DND-41 (cell line): ENCODE results near the gene EPHA3.

Experiments used
- ATAC-seq: fragments of 200-7000 bp; cut with Tn5 transposase; 3 replicates; pipeline ENCODE4 v1.9.1; 2021; ENCODE audit warnings: low read depth; ENCODE audit not compliant: insufficient read depth
- DNase-seq: peaks from one replicate; pipeline ENCODE4 v3.0.0-alpha.2; 2020
- H2AFZ ChIP-seq: 2 replicates; pipeline ENCODE4 v1.6.0; 2012; ENCODE audit warnings: low read depth, low read length
- H3K27ac ChIP-seq: 2 replicates; pipeline ENCODE4 v1.5.1; 2012; ENCODE audit warnings: low read length, inconsistent platforms
- H3K27me3 ChIP-seq: fragments of 200-600 bp; sonication (generic); 2 replicates; pipeline ENCODE4 v1.6.0; 2012; ENCODE audit warnings: low read length, mild to moderate bottlenecking, inconsistent platforms; ENCODE audit not compliant: insufficient read depth, poor library complexity
- H3K36me3 ChIP-seq: 2 replicates; pipeline ENCODE4 v1.5.1; 2012; ENCODE audit warnings: low read length, inconsistent platforms; ENCODE audit not compliant: insufficient read depth
- H3K4me1 ChIP-seq: 2 replicates; pipeline ENCODE4 v1.5.1; 2012; ENCODE audit warnings: mild to moderate bottlenecking, low read length; ENCODE audit not compliant: insufficient read depth
- H3K4me2 ChIP-seq: 2 replicates; pipeline ENCODE4 v1.6.0; 2012; ENCODE audit warnings: mild to moderate bottlenecking, moderate library complexity, low read length, inconsistent platforms; ENCODE audit not compliant: insufficient read depth
- H3K4me3 ChIP-seq, 2 experiments: fragments of 200-600 bp in 1 of 2; shearing (Covaris generic) in 1 of 2; 2 replicates each; pipeline ENCODE4 v1.5.1; 2012 to 2016; ENCODE audit warnings: inconsistent platforms in 2 of 2, low read length in 2 of 2, mild to moderate bottlenecking in 2 of 2, low read depth in 1 of 2, moderate library complexity in 1 of 2
- H3K79me2 ChIP-seq: 2 replicates; pipeline ENCODE4 v1.6.0; 2012; ENCODE audit warnings: low read length, inconsistent platforms; ENCODE audit not compliant: insufficient read depth
- H3K9ac ChIP-seq: 2 replicates; pipeline ENCODE4 v1.6.0; 2012; ENCODE audit warnings: low read depth, mild to moderate bottlenecking, inconsistent platforms, low read length, moderate library complexity
- H3K9me3 ChIP-seq: 2 replicates; pipeline ENCODE4 v1.5.1; 2012; ENCODE audit warnings: low read length, moderate library complexity, mild to moderate bottlenecking, inconsistent platforms; ENCODE audit not compliant: insufficient read depth, severe bottlenecking
- H4K20me1 ChIP-seq: 2 replicates; pipeline ENCODE4 v1.6.0; 2012; ENCODE audit warnings: low read length; ENCODE audit not compliant: insufficient read depth
- EZH2 ChIP-seq: IDR thresholded peaks from 3 replicates; pipeline ENCODE4 v1.6.1; 2012; ENCODE audit warnings: borderline replicate concordance, low read depth, mild to moderate bottlenecking, moderate library complexity, low read length, inconsistent platforms; ENCODE audit not compliant: severe bottlenecking
- TF ChIP-seq, protein P1 (sequence below): IDR thresholded peaks from 2 replicates; pipeline ENCODE4 v1.5.1; 2012; ENCODE audit warnings: borderline replicate concordance, low read length, moderate library complexity, mild to moderate bottlenecking; ENCODE audit not compliant: poor library complexity, severe bottlenecking; ENCODE audit errors: extremely low read depth

The EPHA3 gene

DNA sequence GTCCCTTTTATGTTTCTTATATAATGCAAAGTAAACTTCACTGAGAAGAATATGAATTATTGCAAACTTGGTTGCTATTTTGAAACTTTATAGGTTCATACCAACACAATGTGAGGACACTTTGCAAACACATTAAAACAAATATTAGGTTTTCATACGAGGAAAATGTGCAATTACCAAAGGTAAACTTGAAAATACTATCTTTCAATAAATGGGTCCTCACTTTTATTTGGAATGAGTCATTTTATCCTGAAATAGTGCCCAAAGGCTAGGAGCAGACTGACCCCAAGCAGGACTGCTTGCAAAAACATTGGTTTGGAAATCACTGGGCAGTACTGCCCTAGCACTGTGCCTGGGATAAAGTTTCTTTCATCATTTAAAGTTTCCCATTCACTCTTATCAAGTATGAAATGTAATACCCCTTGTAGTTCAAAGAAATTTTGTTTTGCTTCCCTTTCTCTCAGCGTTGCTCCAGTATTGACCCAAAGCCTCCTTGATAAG is 396.5 kb downstream of the EPHA3 start:
- DNase-seq (no peak), ATAC-seq (no peak)
- TF ChIP-seq, protein P1, sequence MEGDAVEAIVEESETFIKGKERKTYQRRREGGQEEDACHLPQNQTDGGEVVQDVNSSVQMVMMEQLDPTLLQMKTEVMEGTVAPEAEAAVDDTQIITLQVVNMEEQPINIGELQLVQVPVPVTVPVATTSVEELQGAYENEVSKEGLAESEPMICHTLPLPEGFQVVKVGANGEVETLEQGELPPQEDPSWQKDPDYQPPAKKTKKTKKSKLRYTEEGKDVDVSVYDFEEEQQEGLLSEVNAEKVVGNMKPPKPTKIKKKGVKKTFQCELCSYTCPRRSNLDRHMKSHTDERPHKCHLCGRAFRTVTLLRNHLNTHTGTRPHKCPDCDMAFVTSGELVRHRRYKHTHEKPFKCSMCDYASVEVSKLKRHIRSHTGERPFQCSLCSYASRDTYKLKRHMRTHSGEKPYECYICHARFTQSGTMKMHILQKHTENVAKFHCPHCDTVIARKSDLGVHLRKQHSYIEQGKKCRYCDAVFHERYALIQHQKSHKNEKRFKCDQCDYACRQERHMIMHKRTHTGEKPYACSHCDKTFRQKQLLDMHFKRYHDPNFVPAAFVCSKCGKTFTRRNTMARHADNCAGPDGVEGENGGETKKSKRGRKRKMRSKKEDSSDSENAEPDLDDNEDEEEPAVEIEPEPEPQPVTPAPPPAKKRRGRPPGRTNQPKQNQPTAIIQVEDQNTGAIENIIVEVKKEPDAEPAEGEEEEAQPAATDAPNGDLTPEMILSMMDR, result no peak
- no peaks in the 10 kb centered on the region for H3K79me2 ChIP-seq
- no peaks in the 10 kb centered on the region for H3K4me1 ChIP-seq
- H3K4me2 ChIP-seq, result no peak overlapping the region
- H4K20me1 ChIP-seq, result no peaks in the 10 kb centered on the region
- no peak overlapping the region for H3K9ac ChIP-seq
- H3K27ac ChIP-seq, result no peak overlapping the region
- H2AFZ ChIP-seq, result no peak overlapping the region
- no peaks in the 10 kb centered on the region for H3K36me3 ChIP-seq
- no peaks in the 10 kb centered on the region for H3K9me3 ChIP-seq
- H3K27me3 ChIP-seq, result no peaks in the 10 kb centered on the region
- no peak overlapping the region for H3K4me3 ChIP-seq

DNA sequence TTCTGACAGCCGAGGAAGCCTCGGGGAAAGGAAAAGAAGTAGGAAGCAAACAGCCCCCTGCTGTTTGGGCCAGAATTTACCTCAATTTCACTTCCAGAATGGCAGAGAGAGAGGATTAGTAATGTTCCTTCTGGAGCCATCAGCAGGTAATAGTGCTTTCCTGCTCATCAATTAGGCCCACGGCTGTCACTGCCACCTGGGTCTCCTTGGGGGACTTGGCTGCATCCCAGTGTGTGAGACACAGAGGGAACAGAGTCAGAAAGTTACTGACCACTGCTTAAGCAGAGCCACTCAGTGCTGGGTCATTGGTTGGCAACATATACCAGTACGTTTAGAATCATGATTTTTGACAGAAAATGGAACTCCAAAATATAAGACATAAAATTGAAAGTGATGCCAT is 397.0 kb downstream of the EPHA3 start:
- no peak overlapping the region for H3K27ac ChIP-seq
- TF ChIP-seq EZH2, result no peak
- TF ChIP-seq, protein P1, result no peak
- no peaks in the 10 kb centered on the region for H3K36me3 ChIP-seq
- no peaks in the 10 kb centered on the region for H3K79me2 ChIP-seq
- ATAC-seq, result no peak
- no peaks in the 10 kb centered on the region for H3K27me3 ChIP-seq
- DNase-seq, result no peak
- H4K20me1 ChIP-seq, result no peaks in the 10 kb centered on the region
- no peaks in the 10 kb centered on the region for H3K9me3 ChIP-seq
- no peak overlapping the region for H3K4me3 ChIP-seq
- no peak overlapping the region for H3K9ac ChIP-seq
- H3K4me2 ChIP-seq, result no peak overlapping the region
- H2AFZ ChIP-seq, result no peak overlapping the region
- H3K4me1 ChIP-seq, result no peaks in the 10 kb centered on the region

DNA sequence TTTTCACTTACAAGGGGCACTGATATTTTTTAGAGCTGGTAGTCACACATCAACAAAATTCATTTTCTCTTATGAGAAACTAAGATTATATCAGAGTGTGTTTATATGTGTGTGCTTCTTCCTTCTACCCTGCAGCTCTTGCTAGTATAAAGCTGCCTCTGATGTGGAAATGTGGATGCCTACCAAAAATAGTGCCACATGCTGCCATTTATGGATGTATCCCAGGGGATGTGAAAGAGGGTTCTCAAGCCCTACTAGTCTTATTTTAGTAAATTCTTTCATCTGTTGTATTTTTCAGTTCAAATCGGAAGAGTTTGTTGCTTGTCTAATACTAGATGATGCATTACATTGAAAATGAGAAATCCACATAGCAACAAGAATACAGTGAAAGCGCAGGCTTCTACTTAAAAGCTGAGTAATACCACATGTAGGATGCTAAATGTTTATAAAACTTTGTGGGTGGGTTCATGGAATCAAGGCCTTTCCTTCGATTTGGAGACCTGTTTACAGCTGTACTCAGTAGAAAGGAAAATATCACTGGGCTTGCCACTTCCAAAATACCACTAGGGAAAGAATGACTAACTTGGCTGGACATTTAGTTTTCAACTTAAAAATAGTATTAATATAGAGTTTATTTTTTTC is 399.2 kb downstream of the EPHA3 start:
- no peaks in the 10 kb centered on the region for H3K27me3 ChIP-seq
- H3K79me2 ChIP-seq, result no peaks in the 10 kb centered on the region
- H2AFZ ChIP-seq, result no peak overlapping the region
- no peaks in the 10 kb centered on the region for H4K20me1 ChIP-seq
- H3K4me3 ChIP-seq, result no peak overlapping the region
- ATAC-seq (no peak), DNase-seq (no peak)
- H3K36me3 ChIP-seq, result no peaks in the 10 kb centered on the region
- no peak overlapping the region for H3K27ac ChIP-seq
- H3K4me1 ChIP-seq, result no peaks in the 10 kb centered on the region
- H3K4me2 ChIP-seq, result no peak overlapping the region
- TF ChIP-seq, protein P1, result no peak
- TF ChIP-seq EZH2, result no peak
- H3K9me3 ChIP-seq, result no peaks in the 10 kb centered on the region
- H3K9ac ChIP-seq, result no peak overlapping the region
